ENCODE results near the gene ZNF507. TPM values are rescaled to one million over a fixed set of nuclear protein-coding genes. Genes with fewer than 3 reads are reported as not detected.

Gene ZNF507
- total RNA-seq, 1 donor from 2014 or later, result 42.3 TPM

GRCh38 chr19:32308431-32309077 is 36.9 kb upstream of the ZNF507 start:
- TF ChIP-seq CTCF (IDR thresholded peaks at IDR 0.05; ENCODE audit: unreplicated experiment), result no peak
- no peak overlapping the region for H3K4me3 Mint-ChIP-seq (ENCODE audit: low read depth)
- H3K27me3 Mint-ChIP-seq, result peaks cover 11% of the 10 kb centered on the region
- no peak for DNase-seq (ENCODE audit: low spot score, unreplicated experiment)
- H3K4me1 Mint-ChIP-seq (ENCODE audit: low read depth), result peaks cover 5% of the 10 kb centered on the region
- H3K9me3 Mint-ChIP-seq (ENCODE audit: low read depth), result no peaks in the 10 kb centered on the region
- H3K27ac Mint-ChIP-seq, result no peak overlapping the region
- H3K36me3 Mint-ChIP-seq (ENCODE audit: insufficient read depth), result no peaks in the 10 kb centered on the region

GRCh38 chr19:32309711-32310390 is 35.6 kb upstream of the ZNF507 start:
- no peak for DNase-seq (ENCODE audit: low spot score, unreplicated experiment)
- H3K27ac Mint-ChIP-seq, result no peak overlapping the region
- no peaks in the 10 kb centered on the region for H3K36me3 Mint-ChIP-seq (ENCODE audit: insufficient read depth)
- peaks cover 5% of the 10 kb centered on the region for H3K4me1 Mint-ChIP-seq (ENCODE audit: low read depth)
- no peak overlapping the region for H3K4me3 Mint-ChIP-seq (ENCODE audit: low read depth)
- no peak for TF ChIP-seq CTCF (IDR thresholded peaks at IDR 0.05; ENCODE audit: unreplicated experiment)
- peaks cover 14% of the 10 kb centered on the region for H3K27me3 Mint-ChIP-seq
- no peaks in the 10 kb centered on the region for H3K9me3 Mint-ChIP-seq (ENCODE audit: low read depth)

GRCh38 chr19:32311371-32311770 is 34.0 kb upstream of the ZNF507 start:
- H3K36me3 Mint-ChIP-seq (ENCODE audit: insufficient read depth), result no peaks in the 10 kb centered on the region

GRCh38 chr19:32313569-32314265 is 31.7 kb upstream of the ZNF507 start:
- Mint-ChIP-seq H3K9me3 (ENCODE audit: low read depth) (no peaks in the 10 kb centered on the region), H3K4me3 (ENCODE audit: low read depth) (no peak overlapping the region), H3K36me3 (ENCODE audit: insufficient read depth) (no peaks in the 10 kb centered on the region), H3K27me3 (peaks cover 17% of the 10 kb centered on the region), H3K27ac (no peak overlapping the region), H3K4me1 (ENCODE audit: low read depth) (peaks cover 5% of the 10 kb centered on the region)
- TF ChIP-seq CTCF (IDR thresholded peaks at IDR 0.05; ENCODE audit: unreplicated experiment), result no peak
- DNase-seq (ENCODE audit: low spot score, unreplicated experiment), result no peak

More at GRCh38 chr19:32311371-32311770, 34.0 kb upstream of the ZNF507 start:
- no peaks in the 10 kb centered on the region for H3K9me3 Mint-ChIP-seq (ENCODE audit: low read depth)
- TF ChIP-seq CTCF (IDR thresholded peaks at IDR 0.05; ENCODE audit: unreplicated experiment), result no peak
- DNase-seq (ENCODE audit: low spot score, unreplicated experiment), result no peak
- no peak overlapping the region for H3K4me3 Mint-ChIP-seq (ENCODE audit: low read depth)
- peaks cover 17% of the 10 kb centered on the region for H3K27me3 Mint-ChIP-seq
- H3K27ac Mint-ChIP-seq, result no peak overlapping the region
- peaks cover 5% of the 10 kb centered on the region for H3K4me1 Mint-ChIP-seq (ENCODE audit: low read depth)

GRCh38 chr19:32316034-32316433 is 29.4 kb upstream of the ZNF507 start:
- DNase-seq (ENCODE audit: low spot score, unreplicated experiment), result no peak
- TF ChIP-seq CTCF (IDR thresholded peaks at IDR 0.05; ENCODE audit: unreplicated experiment), result peak; percentile 30
- H3K27ac Mint-ChIP-seq, result no peak overlapping the region
- no peak overlapping the region for H3K4me3 Mint-ChIP-seq (ENCODE audit: low read depth)
- no peaks in the 10 kb centered on the region for H3K36me3 Mint-ChIP-seq (ENCODE audit: insufficient read depth)
- H3K4me1 Mint-ChIP-seq (ENCODE audit: low read depth), result no peaks in the 10 kb centered on the region
- peaks cover 11% of the 10 kb centered on the region for H3K27me3 Mint-ChIP-seq
- H3K9me3 Mint-ChIP-seq (ENCODE audit: low read depth), result no peaks in the 10 kb centered on the region
